GM12875 (cell line): ENCODE results near the gene MAP6.

Experiments
- H3K4me3 ChIP-seq: one replicate; pipeline ENCODE4 v1.5.1; 2011; ENCODE audit warnings: low read depth, low read length, control low read depth
- TF ChIP-seq, protein P1 (sequence below): IDR thresholded peaks from 2 replicates; pipeline ENCODE4 v1.5.1; 2011; ENCODE audit warnings: low read depth, mild to moderate bottlenecking, control low read depth, inconsistent platforms, low read length, moderate library complexity, borderline replicate concordance; ENCODE audit not compliant: insufficient read depth

MAP6 gene

DNA sequence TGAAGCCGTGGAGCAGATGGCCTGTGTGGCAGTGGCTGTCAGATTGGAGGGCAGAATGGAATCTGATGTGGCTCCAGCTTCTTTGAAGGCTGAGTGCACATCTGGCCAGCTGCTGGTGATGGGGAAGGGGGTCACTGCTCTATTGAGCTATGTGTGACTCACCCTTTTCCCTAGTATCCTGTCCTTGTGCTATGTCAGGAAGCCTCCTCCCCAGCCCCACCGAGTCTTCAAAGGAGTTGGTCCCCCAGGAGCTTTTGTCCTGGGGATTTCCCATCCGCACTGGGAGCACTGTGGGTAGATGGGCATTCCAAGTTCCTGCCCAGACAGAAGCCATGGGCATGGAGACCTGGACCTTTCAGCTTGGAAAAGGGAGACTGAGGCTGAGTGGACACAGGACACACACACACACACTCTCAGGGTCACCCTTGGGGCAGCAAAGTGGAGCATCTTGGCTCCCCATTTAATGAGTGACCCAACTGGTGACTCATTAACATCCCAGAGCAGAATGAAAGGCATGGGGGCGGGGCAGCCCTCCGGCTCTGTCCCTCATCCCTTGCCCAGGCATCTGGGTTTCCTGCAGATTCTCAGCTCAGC, 103.5 kb downstream of the MAP6 start:
- H3K4me3 ChIP-seq = no peak overlapping the region
- TF ChIP-seq, protein P1, sequence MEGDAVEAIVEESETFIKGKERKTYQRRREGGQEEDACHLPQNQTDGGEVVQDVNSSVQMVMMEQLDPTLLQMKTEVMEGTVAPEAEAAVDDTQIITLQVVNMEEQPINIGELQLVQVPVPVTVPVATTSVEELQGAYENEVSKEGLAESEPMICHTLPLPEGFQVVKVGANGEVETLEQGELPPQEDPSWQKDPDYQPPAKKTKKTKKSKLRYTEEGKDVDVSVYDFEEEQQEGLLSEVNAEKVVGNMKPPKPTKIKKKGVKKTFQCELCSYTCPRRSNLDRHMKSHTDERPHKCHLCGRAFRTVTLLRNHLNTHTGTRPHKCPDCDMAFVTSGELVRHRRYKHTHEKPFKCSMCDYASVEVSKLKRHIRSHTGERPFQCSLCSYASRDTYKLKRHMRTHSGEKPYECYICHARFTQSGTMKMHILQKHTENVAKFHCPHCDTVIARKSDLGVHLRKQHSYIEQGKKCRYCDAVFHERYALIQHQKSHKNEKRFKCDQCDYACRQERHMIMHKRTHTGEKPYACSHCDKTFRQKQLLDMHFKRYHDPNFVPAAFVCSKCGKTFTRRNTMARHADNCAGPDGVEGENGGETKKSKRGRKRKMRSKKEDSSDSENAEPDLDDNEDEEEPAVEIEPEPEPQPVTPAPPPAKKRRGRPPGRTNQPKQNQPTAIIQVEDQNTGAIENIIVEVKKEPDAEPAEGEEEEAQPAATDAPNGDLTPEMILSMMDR = no peak

DNA sequence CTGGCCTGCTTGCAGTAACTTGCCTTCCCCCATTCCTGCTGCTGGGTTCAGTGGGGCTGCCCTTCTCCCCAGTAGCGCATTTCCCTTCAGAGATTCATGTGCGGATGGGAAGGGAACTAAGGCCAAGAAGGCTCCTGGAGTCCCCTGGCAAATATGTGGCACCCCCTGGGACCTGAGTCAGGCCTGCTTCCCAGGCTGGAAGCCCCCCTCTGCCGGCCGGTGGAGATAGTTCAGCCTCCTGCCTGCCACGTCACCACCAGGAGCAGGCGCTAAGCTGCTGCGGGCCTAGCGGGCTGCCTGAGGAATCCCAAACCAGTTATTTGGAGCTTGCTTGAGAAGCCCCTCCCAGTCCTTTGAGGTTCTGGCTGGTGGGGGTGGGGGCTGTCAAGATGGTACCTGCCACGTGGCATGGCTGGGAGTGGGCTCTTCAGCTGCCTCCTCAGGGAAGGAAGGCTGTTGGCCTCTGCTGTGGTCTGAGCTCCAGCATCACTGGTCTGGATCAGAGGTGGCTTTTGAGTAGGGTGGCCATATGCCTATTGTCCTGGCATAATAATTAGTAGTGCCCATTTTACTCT, 104.8 kb downstream of the MAP6 start:
- TF ChIP-seq, protein P1 = no peak

DNA sequence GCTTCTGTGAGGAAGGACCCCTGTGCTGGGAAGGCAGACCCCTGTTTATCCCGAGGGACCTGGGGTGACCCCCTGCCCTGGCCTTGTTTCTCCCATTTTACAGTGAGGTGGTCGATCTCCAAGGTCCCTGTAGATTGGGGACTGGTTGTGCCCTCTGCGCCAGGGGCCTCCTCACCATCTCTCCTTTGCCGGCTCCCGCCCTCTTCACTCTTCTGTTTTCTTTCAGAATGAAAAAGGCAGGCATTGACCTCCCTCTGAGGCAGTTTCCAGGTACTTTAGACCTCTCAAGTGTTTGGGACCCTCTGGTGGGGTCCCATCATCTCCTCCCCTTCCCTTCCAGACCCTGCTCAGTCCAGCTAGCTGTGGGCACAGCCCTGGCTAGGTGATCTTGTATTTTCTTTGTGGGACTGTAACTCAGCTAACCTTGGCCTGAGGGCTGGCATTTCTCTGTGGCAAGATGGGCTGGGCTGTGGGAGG, 105.3 kb downstream of the MAP6 start:
- TF ChIP-seq, protein P1 = no peak
- H3K4me3 ChIP-seq = peak overlapping the region; percentile 54

More for the DNA sequence above, 104.8 kb downstream of the MAP6 start:
- no peak overlapping the region for H3K4me3 ChIP-seq

DNA sequence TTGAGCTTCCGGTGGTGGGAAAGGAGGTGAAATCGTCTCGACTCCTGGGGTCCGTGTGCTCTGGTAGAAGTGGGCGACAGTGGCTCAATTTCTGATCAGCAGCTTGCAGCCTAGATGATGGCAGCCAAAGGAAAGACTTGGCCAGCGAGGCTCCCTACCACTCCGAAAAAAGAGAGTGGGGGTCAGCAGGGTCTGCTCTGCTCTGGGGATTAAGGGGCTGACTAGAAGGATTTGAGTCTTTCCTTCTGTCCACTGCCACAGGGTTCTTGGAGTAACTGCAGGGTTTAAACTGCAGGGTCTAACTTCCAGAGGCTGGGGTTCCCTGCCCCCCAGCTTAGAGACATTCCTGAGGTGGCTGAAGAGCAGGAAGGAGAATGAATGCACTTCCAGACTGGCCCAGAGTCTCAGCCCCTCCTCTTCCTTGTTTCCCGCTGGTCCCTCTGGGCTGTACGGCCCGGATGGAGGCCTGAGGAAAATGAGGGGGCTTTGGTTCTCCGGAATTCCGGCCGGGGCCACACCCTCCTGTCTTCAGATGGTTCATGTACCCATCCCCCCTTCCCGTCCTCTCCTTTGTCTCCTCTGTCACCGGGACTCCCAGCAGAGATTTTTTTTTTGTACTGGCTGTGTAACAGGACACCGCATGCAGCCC, 105.9 kb downstream of the MAP6 start:
- peak overlapping the region; percentile 54 for H3K4me3 ChIP-seq
- TF ChIP-seq, protein P1 = no peak

DNA sequence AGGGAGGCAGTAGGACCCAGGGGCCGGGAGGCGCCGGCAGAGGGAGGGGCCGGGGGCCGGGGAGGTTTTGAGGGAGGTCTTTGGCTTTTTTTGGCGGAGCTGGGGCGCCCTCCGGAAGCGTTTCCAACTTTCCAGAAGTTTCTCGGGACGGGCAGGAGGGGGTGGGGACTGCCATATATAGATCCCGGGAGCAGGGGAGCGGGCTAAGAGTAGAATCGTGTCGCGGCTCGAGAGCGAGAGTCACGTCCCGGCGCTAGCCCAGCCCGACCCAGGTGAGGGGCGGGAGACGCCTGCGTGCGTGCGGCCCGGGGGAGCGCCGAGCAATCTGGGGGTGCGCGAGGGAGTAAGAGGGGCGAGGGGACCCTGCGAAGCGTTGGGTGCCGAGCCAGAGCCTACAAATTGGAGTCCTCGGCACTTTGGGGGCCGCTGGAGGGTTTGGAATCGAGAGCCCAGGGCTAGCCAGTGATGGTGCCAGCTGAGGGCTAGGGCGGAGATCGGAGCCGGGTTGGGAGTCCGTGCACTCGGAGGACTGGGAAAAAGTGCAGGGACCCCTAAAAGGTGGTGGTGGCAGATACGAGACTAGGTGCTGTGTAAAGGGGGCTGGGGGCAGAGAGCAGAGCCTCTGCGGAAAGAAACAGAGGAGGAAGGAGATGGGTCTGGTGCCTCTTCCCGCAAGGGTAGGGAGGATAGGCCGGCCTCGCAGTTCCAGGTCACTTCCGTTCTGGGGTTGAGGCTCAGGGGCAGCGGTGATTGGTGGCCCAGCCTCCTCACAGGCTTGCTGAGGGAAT, 106.6 kb downstream of the MAP6 start, which contains the start of gene SERPINH1:
Gene SERPINH1, plus strand, starts transcription at position 206 of the 788 bp plus-strand sequence. CDS start 4,097 bp downstream, outside the sequence.
- TF ChIP-seq, protein P1 = no peak
- peak within 1 kb of the TSS; percentile 54 for H3K4me3 ChIP-seq

DNA sequence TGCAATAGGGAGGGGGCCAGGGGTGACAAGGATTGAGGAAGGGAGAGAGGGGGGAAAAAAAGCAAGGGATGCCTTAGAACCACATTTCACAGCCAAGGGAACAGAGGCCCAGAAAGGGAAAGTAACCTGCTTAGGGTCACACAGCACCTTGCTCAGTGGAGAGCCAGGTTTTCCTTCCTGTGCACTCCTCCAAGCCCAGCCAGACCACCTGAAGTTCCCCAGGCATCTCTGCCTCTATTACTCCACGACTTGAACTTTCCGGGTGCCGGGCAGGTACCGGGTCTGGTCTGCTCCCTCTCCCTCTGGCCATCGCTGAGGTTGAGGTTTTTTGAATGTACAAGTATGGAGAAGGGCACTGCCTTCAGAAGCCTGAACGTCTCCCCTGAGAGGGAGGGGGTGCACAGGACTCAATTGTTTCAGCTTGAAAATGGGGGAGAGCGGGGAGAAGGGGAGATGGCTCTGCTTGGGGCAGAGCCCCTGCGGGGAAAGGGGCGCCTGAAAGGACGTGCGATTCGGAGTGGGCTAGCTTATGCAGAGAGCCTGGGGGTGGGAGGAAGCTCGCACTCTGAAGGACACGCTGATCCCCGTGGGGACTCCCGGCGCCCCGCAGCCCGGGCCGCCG, 107.3 kb downstream of the MAP6 start:
- TF ChIP-seq, protein P1 = no peak
- H3K4me3 ChIP-seq = peak overlapping the region; percentile 54
